ENCODE measurements around the gene PRKN. TPM values are rescaled to one million over a fixed set of nuclear protein-coding genes. Genes with fewer than 3 reads are reported as not detected.

PRKN gene
- polyA plus RNA-seq, 1 donor = 4.6 TPM

- DNase-seq (ENCODE audit: low read depth) = no peak
Observed at GRCh38 chr6:161417717-161418462, 1309.7 kb downstream of the PRKN start.

GRCh38 chr6:161415302-161415855 is 1312.2 kb downstream of the PRKN start:
- no peak for DNase-seq (ENCODE audit: low read depth)

GRCh38 chr6:161414707-161415106 is 1312.9 kb downstream of the PRKN start:
- DNase-seq (ENCODE audit: low read depth) = no peak

DNA sequence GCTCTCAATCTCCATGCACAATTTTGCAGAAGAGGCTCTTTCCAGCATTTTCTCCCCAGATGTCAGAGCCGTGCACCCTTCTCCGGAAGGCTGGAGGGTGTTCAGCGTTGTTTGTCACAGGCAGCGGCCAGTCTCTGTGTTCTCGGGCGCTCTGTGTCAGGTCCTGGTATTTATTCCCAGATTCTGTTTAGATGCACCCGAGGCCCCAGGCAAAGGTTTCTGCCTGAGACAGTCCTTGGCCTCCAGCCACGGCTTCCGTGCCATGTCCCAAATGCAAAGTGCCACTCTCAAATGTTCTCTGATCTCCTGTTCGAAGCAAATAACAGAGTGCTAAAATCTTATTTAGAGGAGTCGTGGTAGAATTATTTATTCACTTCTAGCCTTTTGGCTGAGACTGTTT is 1313.4 kb downstream of the PRKN start:
- no peak for DNase-seq (ENCODE audit: low read depth)

DNA sequence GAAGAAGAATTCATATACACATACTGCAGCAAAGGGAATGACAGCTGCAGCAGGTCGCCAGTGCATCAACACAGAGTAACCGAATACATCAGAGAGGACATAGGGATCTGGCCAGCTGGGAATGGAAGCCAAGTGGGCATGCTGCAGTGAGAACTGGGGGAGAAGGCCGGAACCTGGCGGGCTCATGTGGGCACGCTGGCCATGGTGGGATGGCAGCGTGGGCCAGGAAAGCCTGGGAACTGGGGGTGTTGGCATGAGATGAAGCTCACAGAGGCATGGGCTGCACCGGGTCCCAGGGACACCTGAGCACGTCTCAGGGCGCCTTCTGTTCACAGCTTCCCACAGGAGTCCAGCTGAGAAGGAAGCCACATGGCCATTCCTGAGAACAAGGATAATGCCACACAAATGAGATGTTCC is 1314.2 kb downstream of the PRKN start:
- DNase-seq (ENCODE audit: low read depth) = no peak

DNA sequence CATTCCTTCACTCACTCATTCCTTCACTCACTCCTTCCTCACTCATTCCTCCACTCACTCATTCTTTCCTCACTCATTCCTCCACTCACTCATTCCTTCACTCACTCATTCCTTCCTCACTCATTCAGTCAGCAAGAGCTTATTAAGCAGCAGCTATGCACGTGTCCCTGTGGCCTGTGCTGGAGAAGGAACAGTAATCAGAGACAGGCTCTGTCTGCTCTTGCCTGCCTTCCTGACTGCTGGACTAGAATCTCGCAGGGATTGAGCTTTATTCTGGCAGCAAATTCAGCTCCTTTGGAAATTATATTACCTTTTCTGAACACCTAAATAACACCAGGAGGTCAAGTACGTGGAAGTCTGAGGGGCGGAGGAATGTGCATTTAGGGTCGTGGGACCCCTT is 1314.8 kb downstream of the PRKN start:
- DNase-seq (ENCODE audit: low read depth) = no peak

GRCh38 chr6:161411265-161411944 is 1316.2 kb downstream of the PRKN start:
- DNase-seq (ENCODE audit: low read depth) = no peak

DNA sequence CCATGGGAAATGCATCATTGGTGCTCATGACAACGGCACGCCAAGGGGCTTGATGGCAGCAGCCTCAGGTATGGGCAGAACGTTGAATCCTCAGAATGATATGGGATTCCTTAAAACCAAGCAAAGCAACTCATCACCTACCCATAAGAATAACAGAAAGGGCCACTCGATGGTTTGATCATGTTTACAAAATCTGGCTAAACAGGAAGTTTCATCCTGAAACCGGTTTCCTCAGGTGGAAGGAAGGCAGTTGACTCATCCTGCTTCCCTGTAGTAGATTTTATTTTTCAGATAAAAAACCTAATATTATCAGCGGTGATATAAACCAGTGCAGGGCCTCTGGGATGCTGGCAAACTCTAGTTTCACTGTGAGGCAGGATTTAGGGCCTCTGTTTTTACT is 1316.8 kb downstream of the PRKN start:
- DNase-seq (ENCODE audit: low read depth) = no peak

GRCh38 chr6:161410076-161410475 is 1317.5 kb downstream of the PRKN start:
- no peak for DNase-seq (ENCODE audit: low read depth)

- DNase-seq (ENCODE audit: low read depth) = no peak
Observed at GRCh38 chr6:161409353-161409752, 1318.2 kb downstream of the PRKN start.

- no peak for DNase-seq (ENCODE audit: low read depth)
Observed at GRCh38 chr6:161408041-161408440, 1319.5 kb downstream of the PRKN start.

DNA sequence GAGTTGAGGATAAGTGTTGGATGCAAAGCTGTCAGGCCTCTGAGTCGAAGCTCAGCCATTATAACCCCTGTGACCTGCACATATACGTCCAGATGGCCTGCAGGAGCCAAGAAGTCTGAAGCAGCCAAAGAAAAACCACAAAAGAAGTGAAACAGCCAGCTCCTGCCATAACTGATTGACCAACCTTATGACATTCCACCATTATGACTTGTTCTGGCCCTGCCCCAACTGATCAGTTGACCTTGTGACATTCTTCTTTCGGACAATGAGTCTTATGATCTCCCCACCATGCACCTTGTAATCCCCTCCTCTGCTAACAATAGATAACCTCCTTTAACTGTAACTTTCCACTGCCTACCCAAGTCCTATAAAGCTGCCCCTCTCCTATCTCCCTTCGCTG is 1320.0 kb downstream of the PRKN start:
- no peak for DNase-seq (ENCODE audit: low read depth)

GRCh38 chr6:161407115-161407514 is 1320.5 kb downstream of the PRKN start:
- no peak for DNase-seq (ENCODE audit: low read depth)

DNA sequence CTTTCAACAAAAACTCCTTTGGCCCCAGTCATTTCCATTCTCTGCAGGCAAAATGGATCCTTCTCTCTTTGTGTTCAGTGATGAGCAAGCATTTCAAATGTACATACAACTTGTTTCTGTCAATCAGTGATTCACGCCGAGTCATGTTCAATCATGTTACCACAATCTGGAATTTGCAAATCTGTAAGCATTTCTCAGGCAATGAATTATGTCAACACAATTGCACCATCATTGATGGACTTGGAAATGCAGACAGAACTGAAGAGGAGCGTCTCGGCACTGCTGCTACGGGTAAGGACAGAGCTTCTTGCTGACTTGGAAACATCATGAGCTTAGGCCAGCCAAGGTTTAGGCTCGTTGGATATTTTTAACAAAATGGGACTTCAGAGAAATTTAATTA is 1320.9 kb downstream of the PRKN start:
- no peak for DNase-seq (ENCODE audit: low read depth)

GRCh38 chr6:161405418-161405817 is 1322.1 kb downstream of the PRKN start:
- DNase-seq (ENCODE audit: low read depth) = no peak

- no peak for DNase-seq (ENCODE audit: low read depth)
Observed at GRCh38 chr6:161403717-161404116, 1323.8 kb downstream of the PRKN start.

GRCh38 chr6:161401587-161402309 is 1325.8 kb downstream of the PRKN start:
- DNase-seq (ENCODE audit: low read depth) = no peak

DNA sequence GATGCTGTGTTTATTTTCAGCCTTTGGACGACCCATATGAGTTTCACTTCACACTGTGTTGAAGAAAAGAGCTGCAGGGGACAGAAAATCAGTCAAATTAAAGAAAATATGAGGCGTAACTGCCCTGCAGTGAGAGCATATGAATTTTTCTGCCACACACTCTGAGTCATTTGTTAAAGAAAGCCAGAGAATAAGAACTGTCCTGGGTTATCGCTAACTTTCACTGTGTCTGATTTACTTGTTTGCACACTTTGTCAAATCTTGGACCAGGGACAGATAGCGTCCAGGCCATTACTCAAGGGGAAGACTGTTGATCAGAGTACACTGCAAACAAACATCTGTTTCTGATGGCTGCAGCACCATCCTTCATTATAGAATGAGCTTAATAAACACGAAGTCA is 1326.9 kb downstream of the PRKN start:
- no peak for DNase-seq (ENCODE audit: low read depth)

DNA sequence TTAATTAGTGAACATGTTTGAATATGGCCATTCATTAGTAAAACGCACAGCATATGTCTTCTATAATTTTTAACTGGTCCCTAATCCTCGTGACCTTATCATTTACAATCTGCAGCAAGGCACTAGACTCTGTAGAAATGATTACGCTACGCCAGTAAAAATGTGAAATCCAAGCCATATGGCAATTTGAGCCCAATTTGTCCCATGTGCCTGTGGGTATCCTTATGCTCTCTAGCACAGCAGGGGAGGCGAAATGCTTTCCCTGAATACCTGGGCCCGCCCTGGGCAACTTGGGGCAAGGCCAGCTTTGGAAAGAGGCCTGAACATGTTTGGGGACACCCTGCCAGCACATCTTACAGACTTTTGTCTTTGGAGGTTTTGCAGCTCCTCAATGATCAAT is 1331.0 kb downstream of the PRKN start:
- no peak for DNase-seq (ENCODE audit: low read depth)

DNA sequence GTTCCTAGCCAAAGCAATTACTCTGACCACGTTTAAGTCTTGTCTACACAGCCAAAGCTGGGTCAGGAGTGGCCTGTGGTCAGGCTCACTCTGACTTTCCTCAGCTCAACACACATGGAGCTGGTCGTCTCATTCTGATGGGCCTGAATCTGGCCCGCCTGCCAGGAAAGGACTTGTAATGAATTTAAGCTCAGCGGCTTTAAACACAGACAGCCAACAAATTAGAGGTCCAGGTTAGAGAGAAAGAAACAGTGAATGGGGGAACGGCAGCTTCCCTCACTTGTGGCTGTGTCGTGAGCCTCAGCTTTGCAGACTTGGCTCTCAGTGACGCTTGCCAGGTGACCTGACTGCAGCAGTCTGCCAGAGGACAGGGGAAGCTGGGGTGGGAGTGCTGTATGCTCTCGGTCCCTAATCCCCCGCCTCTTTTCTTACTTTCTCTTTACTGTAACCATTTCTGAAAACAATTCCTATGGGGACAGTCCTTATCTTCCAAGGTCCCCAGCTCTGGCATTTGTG is 1331.8 kb downstream of the PRKN start:
- no peak for DNase-seq (ENCODE audit: low read depth)

- no peak for DNase-seq (ENCODE audit: low read depth)
Observed at GRCh38 chr6:161394437-161394836, 1333.1 kb downstream of the PRKN start.

DNA sequence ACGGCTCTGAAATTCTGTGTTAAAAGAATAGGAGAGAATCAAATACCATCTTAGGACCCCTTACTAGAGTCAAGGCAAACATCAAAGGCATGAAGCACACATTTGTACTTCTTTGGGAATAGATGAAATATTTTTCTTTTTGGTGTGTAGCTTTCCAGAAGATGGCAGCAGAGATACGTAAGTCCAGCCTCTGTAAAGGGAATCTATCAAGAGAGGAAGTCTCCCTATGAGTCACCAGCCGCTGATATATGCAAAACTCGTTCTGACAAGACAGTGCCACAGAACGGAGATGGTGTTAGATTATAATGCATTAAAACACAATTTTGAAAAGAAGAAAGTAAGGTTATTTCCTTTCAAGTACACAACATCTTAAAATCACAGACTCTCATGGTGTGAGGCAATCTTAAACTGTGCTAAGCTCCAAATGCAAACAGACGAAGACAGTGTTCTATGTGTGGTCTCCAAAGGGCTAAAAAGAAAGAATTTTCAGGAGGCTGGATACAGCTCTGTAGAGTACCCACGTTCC is 1333.7 kb downstream of the PRKN start:
- peak; percentile 76 for DNase-seq (ENCODE audit: low read depth)
